ENCODE measurements around the gene CD86.

The CD86 gene

DNA sequence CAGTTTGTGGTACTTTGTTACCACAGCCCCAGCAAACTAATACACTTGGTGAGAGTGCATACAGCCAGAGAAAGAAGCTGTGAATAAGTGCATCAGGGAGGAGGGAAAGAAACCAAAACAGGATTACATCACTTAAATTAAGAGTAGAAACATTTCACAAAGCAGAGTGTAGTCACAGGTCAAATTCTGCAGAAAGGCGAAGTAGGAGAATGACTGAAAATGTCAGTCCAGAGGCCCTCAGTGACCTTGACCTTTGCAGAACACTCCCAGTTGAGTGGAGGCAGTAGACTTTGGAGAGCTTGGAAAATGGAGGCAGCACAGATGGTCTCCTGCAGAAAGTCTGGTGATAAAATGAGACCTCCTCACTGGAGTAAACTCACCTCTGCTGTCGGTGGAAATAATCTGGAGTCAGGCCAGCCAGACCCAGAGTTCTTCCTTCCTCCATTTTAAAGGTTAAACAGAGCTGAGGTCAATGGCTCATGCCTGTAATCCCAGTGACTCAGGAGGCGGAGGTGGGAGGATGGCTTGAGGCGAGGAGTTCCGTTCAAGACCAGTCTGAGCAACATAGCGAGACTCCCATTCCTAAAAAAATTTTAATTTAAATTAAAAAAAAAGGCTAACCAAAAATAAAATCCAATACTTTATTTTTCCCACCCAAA is 5.0 kb downstream of the CD86 start:
- Histone ChIP-seq H3K27ac (ENCODE audit: low read length) (no peak overlapping the region), H3K4me3 (ENCODE audit: low read depth in 1 of 2, low read length in 2 of 2) (no peak overlapping the region), H3K36me3 (ENCODE audit: control insufficient read depth in 1 of 2, insufficient read depth in 2 of 2, low read length in 2 of 2) (no peaks in the 10 kb centered on the region), H3K9me3 (ENCODE audit: control insufficient read depth in 1 of 2, low read length in 2 of 2) (no peaks in the 10 kb centered on the region), H3K27me3 (ENCODE audit: low read depth, low read length) (no peaks in the 10 kb centered on the region), H3K4me1 (ENCODE audit: control insufficient read depth in 1 of 2, insufficient read depth in 2 of 2, low read length in 2 of 2) (no peaks in the 10 kb centered on the region)

DNA sequence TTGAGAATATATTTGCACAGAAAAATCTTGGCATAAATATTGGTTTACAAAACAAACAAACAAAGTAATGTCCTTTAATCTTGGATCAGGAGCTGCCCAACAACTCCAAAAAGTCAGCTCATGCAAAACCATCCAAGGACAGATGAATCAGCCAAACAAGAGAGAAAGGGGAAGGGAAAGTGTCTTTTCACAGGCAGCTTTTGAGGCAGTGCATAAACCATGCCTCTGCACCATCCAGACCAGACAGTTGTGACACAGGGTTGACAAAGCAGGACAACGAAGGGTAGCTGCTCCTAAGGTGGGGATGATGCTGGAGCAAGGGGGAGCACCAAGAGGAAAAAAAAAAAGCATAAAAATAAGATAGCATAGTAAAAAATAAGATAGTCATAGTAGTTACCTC is 8.7 kb downstream of the CD86 start:
- H3K9me3 ChIP-seq (ENCODE audit: control insufficient read depth in 1 of 2, low read length in 2 of 2) = no peaks in the 10 kb centered on the region
- no peak overlapping the region for H3K4me3 ChIP-seq (ENCODE audit: low read depth in 1 of 2, low read length in 2 of 2)
- no peaks in the 10 kb centered on the region for H3K27me3 ChIP-seq (ENCODE audit: low read depth, low read length)
- H3K4me1 ChIP-seq (ENCODE audit: control insufficient read depth in 1 of 2, insufficient read depth in 2 of 2, low read length in 2 of 2) = no peaks in the 10 kb centered on the region
- H3K36me3 ChIP-seq (ENCODE audit: control insufficient read depth in 1 of 2, insufficient read depth in 2 of 2, low read length in 2 of 2) = no peaks in the 10 kb centered on the region
- H3K27ac ChIP-seq (ENCODE audit: low read length) = no peak overlapping the region

DNA sequence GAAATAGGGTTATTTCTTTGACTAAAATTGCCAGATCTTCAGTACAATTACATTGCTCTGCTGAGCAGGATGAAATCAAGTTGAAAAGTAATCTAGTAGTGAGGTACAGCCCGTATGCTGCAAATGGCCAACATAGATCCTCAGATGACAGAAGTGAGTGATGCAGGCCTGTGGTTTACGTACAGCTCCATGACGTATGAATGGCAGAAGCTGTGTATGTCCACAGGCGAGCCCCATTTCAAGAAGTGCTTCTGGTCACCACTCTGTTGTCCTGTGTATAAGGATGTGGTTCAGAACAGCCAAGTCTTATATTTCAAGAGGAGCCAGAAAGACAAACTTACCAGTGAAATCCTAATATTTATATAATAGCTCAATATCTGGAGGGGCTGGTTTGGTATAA is 9.2 kb downstream of the CD86 start:
- no peak overlapping the region for H3K27ac ChIP-seq (ENCODE audit: low read length)
- H3K27me3 ChIP-seq (ENCODE audit: low read depth, low read length) = no peaks in the 10 kb centered on the region
- no peaks in the 10 kb centered on the region for H3K4me1 ChIP-seq (ENCODE audit: control insufficient read depth in 1 of 2, insufficient read depth in 2 of 2, low read length in 2 of 2)
- H3K9me3 ChIP-seq (ENCODE audit: control insufficient read depth in 1 of 2, low read length in 2 of 2) = no peaks in the 10 kb centered on the region
- H3K36me3 ChIP-seq (ENCODE audit: control insufficient read depth in 1 of 2, insufficient read depth in 2 of 2, low read length in 2 of 2) = no peaks in the 10 kb centered on the region
- H3K4me3 ChIP-seq (ENCODE audit: low read depth in 1 of 2, low read length in 2 of 2) = no peak overlapping the region

DNA sequence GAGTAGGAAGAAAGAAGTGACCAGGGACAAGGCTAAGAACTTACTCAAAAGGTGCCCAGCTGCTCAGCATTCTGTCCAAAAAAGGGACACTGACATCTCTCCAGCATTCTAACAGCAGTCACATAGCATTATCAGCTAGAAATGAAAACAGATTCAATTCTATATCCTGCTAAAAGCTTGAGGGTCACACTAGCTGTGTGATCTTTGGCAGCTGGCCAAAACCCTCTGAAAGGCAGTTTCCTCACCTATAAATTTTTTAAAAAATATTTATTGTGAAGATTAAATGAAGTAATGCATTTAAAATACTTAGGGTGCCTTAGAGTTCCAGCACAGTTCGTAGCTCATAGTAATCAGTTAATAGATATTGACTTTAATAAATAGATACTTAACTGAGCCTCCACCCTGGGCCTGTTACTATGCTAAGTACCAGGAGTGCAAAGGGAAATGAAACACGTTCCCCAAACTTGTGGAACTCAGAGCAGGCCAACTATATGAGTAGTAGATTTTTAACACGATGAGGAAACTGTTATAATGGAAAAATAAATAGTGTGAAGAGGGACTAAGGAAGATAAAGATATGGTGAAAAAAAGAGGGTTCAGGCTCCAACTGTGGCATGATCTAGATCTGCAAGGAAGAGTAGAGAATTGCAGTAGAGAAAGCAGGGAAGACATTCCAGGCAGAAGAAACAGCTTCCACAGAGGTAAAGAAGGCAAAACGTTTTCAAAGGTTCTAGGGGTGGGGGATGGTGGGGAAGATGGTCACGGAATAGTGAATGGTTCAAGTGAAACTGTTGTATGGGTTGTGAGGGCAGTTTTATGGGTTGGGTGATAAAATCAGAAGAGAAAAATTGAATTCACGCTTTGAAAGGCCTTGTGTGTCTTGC is 11.4 kb downstream of the CD86 start:
- H3K27me3 ChIP-seq (ENCODE audit: low read depth, low read length) = no peaks in the 10 kb centered on the region
- no peak overlapping the region for H3K4me3 ChIP-seq (ENCODE audit: low read depth in 1 of 2, low read length in 2 of 2)
- H3K9me3 ChIP-seq (ENCODE audit: control insufficient read depth in 1 of 2, low read length in 2 of 2) = no peaks in the 10 kb centered on the region
- no peak overlapping the region for H3K27ac ChIP-seq (ENCODE audit: low read length)
- no peaks in the 10 kb centered on the region for H3K36me3 ChIP-seq (ENCODE audit: control insufficient read depth in 1 of 2, insufficient read depth in 2 of 2, low read length in 2 of 2)
- no peaks in the 10 kb centered on the region for H3K4me1 ChIP-seq (ENCODE audit: control insufficient read depth in 1 of 2, insufficient read depth in 2 of 2, low read length in 2 of 2)

DNA sequence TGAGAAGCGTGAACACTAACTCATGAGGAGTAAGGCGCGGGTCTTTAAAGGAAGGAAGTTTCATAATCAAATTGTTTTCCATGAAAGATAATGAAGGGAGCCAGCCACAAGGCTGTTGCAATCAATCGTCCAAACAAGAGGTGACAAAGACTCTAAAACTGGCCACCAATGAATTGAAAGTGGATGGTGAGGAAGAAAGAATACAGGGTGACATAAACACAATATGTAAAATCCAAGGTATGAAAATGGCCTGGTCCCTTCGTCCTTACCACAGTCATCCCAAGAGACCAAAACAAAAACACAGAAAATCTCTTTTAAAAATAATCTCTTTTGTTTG is 12.0 kb downstream of the CD86 start:
- Histone ChIP-seq H3K36me3 (ENCODE audit: control insufficient read depth in 1 of 2, insufficient read depth in 2 of 2, low read length in 2 of 2) (no peaks in the 10 kb centered on the region), H3K27me3 (ENCODE audit: low read depth, low read length) (no peaks in the 10 kb centered on the region), H3K9me3 (ENCODE audit: control insufficient read depth in 1 of 2, low read length in 2 of 2) (no peaks in the 10 kb centered on the region), H3K4me3 (ENCODE audit: low read depth in 1 of 2, low read length in 2 of 2) (no peak overlapping the region), H3K27ac (ENCODE audit: low read length) (no peak overlapping the region), H3K4me1 (ENCODE audit: control insufficient read depth in 1 of 2, insufficient read depth in 2 of 2, low read length in 2 of 2) (no peaks in the 10 kb centered on the region)

DNA sequence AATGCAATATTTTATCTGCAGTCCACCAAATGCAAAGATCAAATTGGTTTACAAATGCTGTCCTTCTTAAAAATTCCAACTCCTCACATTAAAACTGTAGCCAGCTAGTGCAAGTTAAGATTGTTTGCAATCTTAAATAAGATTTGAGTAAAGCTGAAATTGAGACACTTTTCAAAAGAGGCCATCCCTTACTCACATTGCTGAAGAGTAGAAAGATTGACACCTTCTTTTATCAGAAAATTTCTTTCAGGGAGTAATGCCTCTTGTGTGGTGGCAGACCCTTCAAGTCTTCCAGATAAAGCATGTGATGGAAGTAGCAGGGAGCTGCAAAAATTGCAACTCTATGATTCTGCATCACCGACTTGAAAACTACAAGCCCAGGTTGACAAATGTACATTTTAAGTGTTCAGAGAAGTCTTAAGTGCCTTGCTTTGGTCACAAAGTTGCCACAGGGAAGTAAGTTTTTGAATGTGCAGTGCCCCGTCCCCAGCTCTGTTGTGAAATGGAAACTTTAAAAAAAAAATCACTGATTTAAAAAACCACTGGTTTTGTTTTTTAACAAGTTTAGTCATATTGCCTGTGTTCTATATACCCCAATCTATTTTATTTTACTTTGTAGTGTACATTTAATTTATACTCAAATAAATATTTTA is 12.6 kb downstream of the CD86 start:
- H3K27ac ChIP-seq (ENCODE audit: low read length) = no peak overlapping the region
- no peak overlapping the region for H3K4me3 ChIP-seq (ENCODE audit: low read depth in 1 of 2, low read length in 2 of 2)
- no peaks in the 10 kb centered on the region for H3K27me3 ChIP-seq (ENCODE audit: low read depth, low read length)
- no peaks in the 10 kb centered on the region for H3K4me1 ChIP-seq (ENCODE audit: control insufficient read depth in 1 of 2, insufficient read depth in 2 of 2, low read length in 2 of 2)
- no peaks in the 10 kb centered on the region for H3K36me3 ChIP-seq (ENCODE audit: control insufficient read depth in 1 of 2, insufficient read depth in 2 of 2, low read length in 2 of 2)
- H3K9me3 ChIP-seq (ENCODE audit: control insufficient read depth in 1 of 2, low read length in 2 of 2) = no peaks in the 10 kb centered on the region

DNA sequence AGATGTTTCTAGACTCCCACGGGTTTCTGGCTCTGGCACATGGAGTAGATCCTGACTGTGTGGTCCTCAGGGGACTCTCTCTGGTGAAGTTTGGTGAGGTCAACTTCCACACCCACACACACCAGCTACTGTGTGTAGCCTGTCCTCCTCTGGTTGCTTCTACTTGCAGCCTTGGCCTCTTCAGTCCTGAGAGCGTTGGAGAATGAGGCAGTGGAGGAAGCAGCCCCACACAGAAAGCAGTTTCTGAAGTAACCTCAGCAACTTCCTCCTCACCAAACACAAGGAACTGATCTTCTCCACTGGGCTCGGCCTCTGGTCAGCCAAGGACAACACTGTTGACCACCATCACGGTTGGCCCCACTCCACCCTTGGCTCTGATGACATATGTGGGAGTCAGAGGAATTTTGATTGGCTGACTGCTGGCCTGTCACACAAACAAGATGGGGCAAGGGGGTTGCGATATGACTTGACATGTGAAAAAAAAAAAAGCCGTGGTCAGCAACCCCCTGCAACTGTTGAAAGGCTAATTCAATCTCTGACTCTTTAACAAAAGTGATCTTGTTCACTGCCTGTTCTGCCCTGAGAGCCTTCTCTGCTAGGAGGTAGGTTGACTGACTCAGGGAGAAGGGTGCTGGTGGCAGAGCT is 19.6 kb downstream of the CD86 start:
- Histone ChIP-seq H3K27ac (ENCODE audit: low read length) (no peak overlapping the region), H3K36me3 (ENCODE audit: control insufficient read depth in 1 of 2, insufficient read depth in 2 of 2, low read length in 2 of 2) (no peaks in the 10 kb centered on the region), H3K9me3 (ENCODE audit: control insufficient read depth in 1 of 2, low read length in 2 of 2) (no peaks in the 10 kb centered on the region), H3K4me1 (ENCODE audit: control insufficient read depth in 1 of 2, insufficient read depth in 2 of 2, low read length in 2 of 2) (peaks cover 0 to 2% of the 10 kb centered on the region in 2 donors), H3K4me3 (ENCODE audit: low read depth in 1 of 2, low read length in 2 of 2) (no peak overlapping the region), H3K27me3 (ENCODE audit: low read depth, low read length) (no peaks in the 10 kb centered on the region)

DNA sequence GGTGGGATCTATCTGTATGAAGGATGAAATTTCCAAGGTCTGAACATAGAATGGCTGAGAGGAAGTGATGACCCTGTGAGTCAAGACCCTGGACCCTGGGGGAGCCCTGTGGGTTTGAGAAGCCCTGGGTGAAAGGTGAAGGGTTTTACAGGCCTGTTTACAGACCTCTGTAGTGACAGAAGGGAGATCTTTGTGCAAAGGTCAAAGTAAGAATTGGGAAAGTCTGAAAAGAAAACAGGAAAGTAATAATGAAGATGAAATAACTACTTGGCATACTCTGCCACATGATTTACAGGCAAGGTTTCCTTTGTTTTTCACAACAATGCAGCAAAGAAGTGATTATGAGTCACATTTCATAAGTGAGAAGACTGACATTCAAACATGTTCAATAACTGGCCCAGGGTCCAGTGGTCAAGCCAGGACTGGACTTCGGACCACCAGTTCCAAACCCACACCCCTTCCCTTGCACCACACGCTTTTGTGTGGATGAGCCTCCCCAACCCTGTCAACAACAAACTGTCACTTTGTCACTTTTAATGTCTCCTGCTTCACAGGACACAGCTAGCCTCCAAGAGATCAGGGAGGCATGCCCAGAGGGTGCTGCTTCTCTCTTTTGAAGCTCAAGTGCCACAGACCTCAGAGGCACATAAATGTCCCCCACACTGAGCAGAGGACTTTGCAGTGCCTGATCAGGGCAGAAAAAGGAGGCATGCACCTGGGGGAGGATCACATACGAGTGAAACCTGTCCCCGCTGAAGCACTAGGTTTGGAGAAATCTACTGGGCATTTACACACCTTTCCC is 21.5 kb downstream of the CD86 start:
- H3K27me3 ChIP-seq (ENCODE audit: low read depth, low read length) = no peaks in the 10 kb centered on the region
- no peaks in the 10 kb centered on the region for H3K9me3 ChIP-seq (ENCODE audit: control insufficient read depth in 1 of 2, low read length in 2 of 2)
- no peak overlapping the region for H3K4me3 ChIP-seq (ENCODE audit: low read depth in 1 of 2, low read length in 2 of 2)
- no peak overlapping the region for H3K27ac ChIP-seq (ENCODE audit: low read length)
- H3K4me1 ChIP-seq (ENCODE audit: control insufficient read depth in 1 of 2, insufficient read depth in 2 of 2, low read length in 2 of 2) = peaks cover 0 to 2% of the 10 kb centered on the region in 2 donors
- no peaks in the 10 kb centered on the region for H3K36me3 ChIP-seq (ENCODE audit: control insufficient read depth in 1 of 2, insufficient read depth in 2 of 2, low read length in 2 of 2)

DNA sequence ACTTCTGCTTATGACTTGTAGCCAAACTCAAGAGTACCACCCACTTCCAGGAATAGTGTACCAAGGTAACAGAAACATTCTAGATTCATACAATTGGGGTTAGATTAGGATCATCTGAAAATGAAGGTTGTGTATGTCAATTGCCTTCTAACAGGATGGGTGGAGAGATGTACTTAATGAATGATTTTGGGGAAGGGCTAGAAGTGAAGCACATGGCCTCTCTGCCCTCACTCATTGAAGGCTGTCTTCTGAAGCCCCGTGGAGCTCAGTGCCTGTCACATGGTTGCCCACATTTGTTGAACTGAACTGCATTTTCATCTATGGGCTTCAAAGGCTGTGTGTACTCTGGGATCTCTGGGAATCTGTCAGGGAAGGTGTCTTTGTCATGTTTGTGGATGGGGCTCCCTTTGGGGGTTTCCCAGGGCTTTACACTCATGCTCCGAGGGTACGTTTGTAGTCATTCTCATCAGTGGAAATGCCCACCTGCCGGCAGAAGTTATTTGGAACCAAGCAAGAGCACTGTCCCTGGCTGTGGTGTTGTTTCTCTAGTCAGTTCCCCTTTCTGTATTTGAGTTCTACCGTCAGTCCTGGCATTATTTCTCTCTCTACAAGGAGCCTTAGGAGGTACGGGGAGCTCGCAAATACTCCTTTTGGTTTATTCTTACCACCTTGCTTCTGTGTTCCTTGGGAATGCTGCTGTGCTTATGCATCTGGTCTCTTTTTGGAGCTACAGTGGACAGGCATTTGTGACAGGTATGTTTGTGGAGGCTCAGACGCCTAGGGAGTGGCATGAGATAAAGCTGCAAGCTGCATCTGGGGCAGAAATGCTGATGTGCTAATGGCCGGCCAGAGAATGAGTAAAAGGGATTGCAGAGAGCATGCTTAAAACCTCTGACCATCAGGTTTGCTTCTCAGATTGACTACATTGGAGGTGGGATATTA is 22.4 kb downstream of the CD86 start:
- H3K27ac ChIP-seq (ENCODE audit: low read length) = no peak overlapping the region
- H3K9me3 ChIP-seq (ENCODE audit: control insufficient read depth in 1 of 2, low read length in 2 of 2) = no peaks in the 10 kb centered on the region
- no peaks in the 10 kb centered on the region for H3K36me3 ChIP-seq (ENCODE audit: control insufficient read depth in 1 of 2, insufficient read depth in 2 of 2, low read length in 2 of 2)
- H3K4me1 ChIP-seq (ENCODE audit: control insufficient read depth in 1 of 2, insufficient read depth in 2 of 2, low read length in 2 of 2) = peaks cover 0 to 2% of the 10 kb centered on the region in 2 donors
- no peak overlapping the region for H3K4me3 ChIP-seq (ENCODE audit: low read depth in 1 of 2, low read length in 2 of 2)
- no peaks in the 10 kb centered on the region for H3K27me3 ChIP-seq (ENCODE audit: low read depth, low read length)

DNA sequence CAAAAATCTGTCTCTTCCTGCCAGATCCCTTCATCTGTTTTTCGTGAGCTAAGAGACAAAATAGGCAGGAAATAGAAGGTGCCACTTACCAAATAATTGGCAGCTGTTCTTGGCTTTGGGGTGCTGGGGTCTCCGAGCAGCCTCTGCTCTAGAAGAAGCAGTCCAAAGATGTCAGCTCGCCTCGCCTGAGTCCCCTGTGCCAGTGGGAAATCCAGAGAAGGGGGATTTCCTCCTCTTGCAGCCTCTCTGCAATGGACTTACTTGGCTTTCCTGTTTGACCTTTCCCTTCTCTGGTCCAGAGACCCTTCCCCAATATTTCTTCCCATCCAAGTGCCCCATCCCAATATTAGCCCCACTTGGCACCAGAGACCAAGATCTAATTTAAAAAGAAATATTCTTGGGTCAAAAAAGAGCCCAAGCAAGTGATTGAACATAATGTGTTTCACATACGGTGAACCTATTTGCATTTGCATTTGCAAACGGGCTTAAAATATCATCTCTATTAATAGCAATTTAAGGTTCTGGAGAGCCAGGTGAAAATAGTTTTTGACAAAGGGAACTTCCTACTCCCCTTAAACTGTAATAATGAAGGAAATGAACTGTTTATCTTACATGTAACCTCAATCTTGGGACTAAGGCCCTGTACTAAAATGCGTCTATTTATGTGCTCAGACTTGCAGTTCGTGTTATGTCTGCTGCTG is 23.2 kb downstream of the CD86 start:
- peaks cover 0 to 2% of the 10 kb centered on the region in 2 donors for H3K4me1 ChIP-seq (ENCODE audit: control insufficient read depth in 1 of 2, insufficient read depth in 2 of 2, low read length in 2 of 2)
- H3K9me3 ChIP-seq (ENCODE audit: control insufficient read depth in 1 of 2, low read length in 2 of 2) = no peaks in the 10 kb centered on the region

More for the DNA sequence above, 23.2 kb downstream of the CD86 start:
- H3K4me3 ChIP-seq (ENCODE audit: low read depth in 1 of 2, low read length in 2 of 2) = no peak overlapping the region
- no peak overlapping the region for H3K27ac ChIP-seq (ENCODE audit: low read length)
- H3K36me3 ChIP-seq (ENCODE audit: control insufficient read depth in 1 of 2, insufficient read depth in 2 of 2, low read length in 2 of 2) = no peaks in the 10 kb centered on the region
- H3K27me3 ChIP-seq (ENCODE audit: low read depth, low read length) = no peaks in the 10 kb centered on the region

Data from muscle layer of duodenum (tissue), 2 donors.